Epidermal melanocyte (primary cell): ENCODE results near the gene STOM.

Experiments used
- DNase-seq: peaks from one replicate; pipeline ENCODE4 v3.0.0; 2011; ENCODE audit warnings: low spot score; ENCODE audit not compliant: insufficient read length

The STOM gene

DNA sequence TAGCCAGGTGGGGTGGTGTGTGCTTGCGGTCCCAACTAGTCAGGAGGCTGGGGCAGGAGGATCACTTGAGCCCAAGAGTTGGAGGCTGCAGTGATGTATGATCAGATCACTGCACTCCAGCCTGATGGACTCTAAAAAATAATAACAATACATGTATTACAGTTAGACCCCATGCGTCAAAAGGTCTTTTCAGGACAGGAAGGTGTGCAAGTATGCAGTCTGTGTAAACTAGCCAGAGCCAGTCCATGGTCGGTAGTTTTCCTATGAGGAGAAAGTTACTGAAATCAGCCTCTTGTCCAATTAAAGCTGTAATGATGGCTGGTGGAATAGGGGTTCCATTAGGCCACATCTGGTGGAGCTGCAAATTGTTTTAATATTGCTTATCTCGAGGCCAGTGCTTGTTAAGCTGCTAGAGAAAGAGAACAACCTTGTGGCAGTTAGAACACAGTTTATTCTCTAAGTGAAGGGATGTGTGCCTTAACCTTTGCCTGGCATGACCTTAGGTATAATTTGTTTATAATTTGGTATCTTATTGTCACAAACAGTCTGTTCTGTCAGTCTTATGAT is 1.5 kb upstream of the STOM start:
- no peak for DNase-seq

DNA sequence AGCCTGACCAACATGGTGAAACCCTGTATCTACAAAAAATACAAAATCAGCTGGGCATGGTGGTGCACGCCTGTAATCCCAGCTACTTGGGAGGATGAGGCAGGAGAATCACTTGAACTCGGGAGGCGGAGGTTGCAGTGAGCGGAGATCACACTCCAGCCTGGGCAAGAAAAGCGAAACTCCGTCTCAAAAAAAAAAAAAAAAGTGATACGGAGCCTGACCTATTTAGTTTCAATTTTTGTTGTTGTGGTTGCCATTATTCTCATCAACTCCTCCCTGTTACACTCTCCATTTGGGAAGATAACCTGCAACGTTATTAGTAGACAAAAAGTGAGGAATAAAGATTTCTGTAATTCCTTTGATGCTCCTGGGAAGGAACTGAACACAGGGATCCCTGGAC is 1.3 kb downstream of the STOM start:
- DNase-seq, result no peak

DNA sequence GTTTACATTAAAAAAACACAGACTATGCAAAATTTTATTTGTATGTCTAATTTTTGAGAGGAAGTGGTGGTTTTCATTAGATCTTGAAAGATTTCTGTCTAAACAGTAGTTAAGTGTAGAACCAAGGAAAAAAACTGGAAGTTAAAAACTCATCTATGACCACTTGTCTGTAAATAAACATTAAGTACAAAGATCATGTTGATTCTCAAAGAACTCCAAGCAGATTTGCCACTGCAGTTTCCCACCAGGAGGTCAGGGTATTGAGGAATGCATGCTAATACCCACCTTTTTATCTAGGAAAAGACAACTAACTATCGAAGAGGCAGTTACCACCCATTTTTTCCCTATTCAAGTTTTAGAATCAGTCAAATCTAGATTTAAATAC is 1.9 kb downstream of the STOM start:
- no peak for DNase-seq

DNA sequence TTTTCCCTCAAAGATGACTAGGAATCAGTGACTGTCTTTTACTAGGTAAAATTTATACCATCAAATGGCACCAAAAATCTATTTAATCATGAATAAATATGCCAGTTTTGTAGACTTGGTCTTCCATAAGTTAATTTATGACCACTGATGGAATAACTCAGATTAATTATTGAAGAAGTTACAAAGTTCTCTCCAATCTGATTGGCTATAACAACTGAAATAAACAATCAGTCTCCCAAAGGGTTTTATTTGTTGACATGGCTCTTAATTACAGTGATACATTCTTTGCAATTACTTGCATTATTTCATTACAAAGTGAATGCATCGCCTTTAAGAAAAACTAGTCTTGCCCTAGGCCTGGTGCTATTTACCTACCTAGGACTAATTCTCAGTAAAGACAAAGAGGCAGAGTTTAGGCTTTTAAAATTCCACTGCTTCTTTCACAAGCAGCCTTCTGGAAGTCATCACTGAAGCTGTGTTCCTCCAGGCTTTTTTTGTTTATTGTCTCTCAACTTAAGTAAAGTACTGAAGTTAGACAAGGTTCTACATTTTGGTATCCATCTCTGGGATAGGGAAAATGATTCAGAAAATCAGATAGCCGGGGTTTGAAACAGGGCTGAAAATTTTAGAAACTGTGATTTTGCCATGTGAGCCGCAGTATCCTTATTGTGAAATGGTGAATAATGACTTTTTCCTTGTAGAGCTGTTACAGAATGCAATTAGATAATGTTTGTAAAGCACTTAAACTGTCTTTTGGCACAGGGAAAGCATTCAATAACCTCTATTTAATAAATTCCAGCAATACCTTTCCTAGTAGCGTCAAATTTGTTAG is 2.5 kb downstream of the STOM start:
- DNase-seq, result no peak

DNA sequence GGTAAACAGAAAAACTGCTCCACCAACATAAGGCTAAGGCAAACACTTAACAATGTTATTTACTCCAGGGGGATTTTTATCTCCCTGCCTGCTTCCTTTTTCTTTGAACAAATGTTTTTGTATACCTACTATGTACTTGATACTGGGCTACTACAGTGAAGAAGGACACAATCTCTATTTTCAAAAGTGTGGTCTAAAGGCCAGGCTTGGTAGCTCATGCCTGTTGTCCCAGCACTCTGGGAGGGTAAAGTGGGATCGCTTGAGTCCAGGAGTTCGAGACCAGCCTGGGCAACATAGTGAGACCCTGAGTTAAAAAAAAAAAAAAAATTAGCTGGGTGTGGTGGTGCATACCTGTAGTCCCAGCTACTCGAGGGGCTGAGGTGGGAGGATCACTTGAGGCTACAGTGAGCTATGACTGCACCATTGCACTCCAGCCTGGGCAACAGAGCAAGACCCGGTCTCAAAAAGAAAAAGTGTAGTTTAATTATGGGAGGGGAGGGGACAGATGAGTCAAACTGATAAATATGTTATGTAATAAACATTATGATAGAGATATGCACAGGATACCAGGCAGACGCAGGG is 3.3 kb downstream of the STOM start:
- no peak for DNase-seq

DNA sequence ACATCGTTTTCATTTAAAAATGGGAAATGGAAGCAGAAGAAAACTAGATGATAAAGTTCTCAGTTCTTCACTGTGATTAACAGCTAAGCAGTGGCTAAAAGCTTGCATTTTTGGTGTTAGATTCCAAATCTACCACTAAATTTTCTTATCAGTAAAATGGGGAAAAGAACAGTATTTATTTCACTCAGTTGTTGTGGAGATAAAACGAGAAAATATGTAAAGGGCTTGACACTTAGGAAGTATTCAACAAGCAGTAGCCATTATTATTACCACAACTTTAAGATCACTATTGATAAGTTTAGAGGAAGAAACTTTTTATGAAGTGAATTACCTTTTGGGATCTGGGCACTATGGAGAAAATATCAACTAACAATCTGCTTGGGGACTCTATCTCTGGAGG is 4.5 kb downstream of the STOM start:
- no peak for DNase-seq

DNA sequence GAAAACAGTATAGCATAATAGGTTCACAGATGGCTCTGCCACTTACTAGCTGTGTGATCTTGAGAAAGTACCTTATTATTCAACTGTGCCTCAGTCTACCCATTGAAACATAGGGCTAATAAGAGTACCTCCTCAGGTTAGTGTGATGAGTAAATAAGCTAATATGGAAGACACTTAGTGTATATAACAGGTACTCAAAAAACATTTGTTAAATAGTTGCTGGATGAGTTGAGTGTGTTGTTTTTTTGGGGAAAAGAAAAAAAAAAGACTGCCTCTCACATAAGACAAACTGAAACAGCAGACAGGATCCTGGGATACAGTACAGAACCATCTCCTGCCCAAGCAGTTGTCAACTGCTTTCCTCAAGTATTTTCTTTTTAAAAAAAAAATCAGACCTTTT is 5.2 kb downstream of the STOM start:
- no peak for DNase-seq

DNA sequence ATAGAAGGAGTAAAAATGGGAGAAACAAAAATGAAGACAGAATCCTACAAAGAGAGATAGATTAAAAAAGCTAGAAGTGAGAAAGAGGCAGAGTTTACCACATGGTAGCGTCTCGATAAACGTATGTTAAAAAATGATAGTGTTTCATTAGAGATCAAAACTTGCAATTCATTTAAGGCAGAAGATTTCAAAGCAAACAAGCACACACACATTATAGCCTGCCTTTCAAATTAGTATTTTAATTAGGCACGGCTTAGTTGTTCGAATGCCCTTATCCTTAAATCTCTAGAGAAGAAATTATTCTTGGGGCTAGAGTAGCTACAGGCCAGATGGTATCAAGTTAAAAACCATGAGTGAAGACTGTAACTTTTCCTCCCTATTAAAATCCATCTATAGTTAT is 6.0 kb downstream of the STOM start:
- DNase-seq, result no peak

DNA sequence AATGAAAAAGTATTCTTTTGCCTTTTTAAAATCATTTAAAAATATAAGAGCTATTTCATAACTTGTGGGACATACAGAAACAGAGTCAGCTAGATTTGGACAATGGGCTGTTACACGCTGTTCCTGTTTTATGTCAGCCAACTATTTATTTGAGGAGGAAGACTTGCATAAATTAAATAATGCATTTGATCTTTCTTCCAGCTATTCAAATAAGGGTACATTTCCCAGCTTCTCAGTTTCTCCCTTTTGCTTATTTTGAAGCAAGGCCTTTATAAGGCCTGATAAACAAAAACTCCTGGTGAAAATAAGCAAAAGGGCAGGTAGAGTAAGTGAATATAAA is 6.5 kb downstream of the STOM start:
- DNase-seq, result no peak

DNA sequence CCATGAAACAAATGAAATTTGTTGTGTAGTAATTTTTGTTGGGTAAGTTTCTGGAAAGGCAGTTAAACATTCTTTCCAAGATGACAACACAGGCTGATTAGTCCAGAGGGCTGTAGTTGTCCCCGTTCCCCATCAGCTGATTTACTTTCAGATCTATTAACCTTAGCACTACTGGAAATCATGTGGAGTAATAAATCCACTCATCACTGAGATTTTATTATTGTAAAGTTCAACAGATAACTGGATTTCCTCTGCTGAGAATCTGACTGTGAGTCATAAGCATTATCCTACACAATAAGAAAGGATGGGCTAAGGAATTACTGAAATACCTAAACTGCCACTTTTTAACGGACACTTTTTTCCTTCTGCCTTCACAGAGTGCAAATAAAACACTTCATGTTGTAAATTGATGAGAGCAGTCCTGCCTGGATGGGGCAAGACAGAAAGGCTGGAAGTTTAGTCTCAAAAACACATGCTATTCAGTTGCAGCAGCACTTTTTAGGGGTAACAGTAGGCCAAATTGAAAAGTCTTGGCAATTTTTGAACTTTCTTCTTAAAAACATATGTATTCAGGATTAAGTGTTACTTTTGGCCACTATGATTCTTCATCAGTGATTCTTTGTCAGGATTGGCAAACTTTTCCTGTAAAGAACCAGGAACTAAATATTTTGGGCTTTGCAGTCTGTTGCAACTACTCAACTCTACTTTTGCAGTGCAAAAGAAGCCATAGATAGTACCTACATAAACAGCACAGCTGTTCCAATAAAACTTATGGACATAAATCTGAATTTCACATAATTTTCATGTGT is 7.0 kb downstream of the STOM start:
- no peak for DNase-seq

DNA sequence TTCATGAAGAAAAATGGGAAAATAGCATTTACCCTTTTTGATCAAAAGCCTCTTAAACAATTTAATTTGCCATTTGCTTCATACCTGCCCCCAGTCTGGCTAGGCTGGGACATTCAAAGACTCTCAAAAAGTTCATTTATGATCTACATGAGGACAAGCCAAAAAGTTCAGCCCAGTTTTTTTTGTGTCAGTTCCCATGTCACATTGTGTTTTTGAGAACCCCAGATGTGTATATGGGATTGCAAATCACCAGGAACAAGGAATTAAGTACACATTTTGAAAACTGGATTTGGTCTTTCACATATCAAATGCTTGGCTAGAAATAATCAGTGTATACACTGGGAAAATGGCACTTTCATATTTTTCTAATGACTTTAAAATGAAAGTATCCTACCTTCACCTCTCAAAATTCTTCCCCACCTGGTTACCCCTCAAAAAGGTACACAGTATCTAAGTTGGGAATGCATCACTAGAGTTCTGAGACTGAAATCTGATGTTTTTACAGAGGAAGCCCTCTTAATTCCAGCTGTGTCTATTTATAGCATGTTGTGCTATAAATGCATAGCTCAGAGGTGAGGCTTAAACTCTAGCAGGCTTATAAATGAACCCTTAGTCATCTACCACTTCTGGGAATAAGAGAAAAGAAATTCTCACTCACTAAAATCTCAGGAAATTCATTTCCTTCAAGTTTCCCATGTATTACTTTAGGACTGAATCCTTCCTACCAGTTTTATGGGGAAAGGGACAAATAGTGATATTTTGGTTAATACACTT is 9.3 kb downstream of the STOM start:
- DNase-seq, result no peak

DNA sequence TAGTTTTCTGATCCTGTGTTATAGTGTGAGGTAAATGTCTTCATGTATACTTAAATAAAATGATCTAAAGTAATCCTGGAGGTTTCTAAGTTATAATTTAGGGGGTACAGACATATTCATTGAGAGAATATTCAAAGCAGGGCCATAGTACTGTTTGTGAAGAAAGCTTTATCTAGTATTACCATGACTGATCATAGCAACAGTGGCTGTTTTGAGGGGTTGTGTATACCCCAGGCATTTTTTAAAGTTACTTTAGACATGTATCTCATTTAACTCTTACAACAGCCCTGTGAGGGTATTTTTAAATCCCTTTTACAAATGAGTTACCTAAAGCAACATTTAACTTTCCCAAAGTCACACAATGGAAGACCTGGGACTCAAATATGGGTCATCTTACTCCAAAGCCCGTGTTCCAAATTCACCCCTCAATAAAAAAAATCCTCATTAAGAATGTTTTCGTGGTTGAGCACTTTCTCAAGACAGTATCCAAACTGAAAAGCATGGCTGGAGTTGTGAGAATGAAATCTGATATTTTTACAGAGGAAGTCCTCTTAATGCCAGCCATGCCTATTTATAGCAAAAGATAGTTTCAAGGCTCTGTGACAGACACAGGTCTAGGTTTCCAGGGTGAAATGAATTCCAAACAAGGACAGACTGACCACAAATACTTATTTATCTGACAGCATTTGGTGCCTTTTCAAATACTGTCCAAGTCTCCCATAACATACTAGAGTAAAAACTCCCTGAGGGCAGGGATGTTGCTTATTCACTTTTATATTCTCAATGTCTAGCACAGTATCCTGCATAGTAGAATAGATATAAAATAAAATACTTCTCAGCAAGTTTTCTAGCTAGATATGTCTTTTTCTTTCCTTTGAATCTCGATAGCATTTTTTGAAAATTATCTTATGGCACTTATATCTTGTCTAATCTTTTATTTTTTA is 10.4 kb downstream of the STOM start:
- no peak for DNase-seq

DNA sequence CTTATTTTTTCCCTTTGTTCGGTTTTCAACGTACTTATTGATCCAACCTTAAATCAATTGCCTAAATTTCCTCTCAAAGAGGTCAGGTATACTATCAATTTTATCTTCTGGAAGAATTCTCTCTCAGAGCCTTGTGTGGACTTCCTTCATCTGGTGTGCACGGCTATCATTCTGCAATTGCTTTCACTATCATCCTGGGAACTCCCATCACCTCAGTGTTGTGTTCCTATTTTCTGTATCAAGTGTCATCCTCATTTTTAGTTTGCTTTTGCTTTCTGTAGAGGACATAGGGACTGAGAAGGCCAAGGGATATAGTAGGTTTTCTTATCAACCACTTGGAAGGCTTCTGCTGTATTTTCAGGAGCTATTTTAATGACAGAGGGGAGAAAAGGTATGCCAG is 11.3 kb downstream of the STOM start:
- DNase-seq, result no peak

DNA sequence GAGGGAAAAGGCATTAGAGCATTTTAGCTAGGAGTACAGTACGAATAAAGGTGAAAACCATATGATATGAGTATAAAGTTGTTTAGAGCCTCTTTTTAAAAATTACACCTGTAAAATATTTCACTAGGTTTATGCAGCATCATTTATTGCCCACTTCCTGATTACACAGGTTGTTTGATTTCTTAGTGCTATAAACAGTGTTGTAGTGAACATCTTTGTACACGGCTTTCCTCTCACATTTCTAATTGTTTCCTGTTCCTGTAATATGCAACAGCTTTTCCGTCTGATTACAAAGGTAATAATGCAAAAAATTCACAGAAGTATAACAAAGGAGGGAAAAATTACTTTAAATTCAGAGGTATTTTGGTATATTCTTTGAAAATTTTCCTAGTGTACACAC is 13.0 kb downstream of the STOM start:
- DNase-seq, result no peak

DNA sequence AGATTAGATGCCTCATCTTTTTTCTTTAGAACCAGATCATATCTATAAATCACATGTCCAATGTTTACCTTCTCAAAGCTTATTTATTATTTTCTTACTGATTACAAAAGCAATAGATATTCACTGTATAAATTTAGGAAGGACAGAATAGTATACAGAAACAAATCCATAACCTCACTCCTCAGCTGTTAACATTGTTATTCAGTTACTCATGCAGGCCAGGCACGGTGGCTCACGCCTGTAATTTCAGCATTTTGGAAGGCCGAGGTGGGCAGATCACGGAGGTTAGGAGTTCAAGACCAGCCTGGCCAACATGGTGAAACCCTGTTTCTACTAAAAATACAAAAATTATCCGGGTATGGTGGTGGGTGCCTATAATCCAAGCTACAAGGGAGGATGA is 15.3 kb downstream of the STOM start:
- no peak for DNase-seq

DNA sequence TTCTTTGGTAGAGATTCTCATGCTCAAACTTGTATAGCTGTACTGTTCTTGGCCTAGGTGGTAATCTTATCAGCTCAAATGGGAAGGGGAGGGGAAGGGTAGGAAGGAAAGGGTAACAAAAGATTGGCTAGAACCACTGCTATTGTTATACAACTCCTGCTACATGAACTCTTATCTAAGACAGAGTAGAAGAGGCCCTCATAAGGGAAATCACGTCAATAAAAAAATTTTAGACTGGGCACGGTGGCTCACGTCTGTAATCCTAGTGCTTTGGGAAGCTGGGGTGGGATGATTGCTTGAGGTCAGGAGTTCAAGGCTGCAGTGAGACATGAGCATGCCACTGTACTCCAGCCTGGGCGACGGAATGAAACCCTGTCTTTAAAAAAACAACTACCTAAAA is 15.9 kb downstream of the STOM start:
- no peak for DNase-seq

DNA sequence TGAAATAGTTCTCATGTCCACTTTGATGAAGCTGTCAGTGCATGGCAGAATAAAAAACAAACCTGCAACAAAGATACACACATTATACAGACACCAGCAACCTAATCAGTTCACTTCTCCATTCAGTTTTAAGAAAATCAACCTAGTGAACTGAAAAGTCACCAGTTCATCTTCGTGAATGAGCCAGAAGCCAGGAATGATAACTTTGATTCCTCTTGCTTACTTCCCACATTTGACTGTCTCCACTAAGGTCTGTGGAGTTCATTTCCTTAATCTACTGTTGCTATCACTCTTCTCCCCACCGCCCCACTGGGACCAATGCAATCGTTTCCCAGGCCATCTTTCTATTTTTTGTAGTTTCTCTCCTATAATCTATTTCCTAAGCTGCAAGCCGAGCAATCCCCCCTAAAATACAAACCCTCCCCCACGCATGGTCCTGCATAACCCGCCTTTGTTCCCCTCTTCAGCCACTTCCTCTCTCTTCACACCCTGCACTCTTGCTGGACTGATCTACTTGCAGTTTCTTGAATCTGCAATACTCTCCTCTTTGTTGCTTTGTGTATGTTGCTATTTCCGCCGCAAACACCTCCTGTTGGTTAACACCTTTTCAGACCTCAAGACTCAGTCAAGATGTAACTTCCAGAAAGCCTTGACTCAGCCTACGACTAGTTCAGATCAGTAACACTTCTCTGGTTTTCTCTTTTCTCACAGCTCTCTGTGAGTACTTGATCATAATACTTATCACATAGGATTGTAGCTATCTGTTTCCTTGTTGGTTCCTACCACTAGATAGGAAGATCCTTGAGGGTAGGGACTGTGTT is 16.6 kb downstream of the STOM start:
- no peak for DNase-seq

DNA sequence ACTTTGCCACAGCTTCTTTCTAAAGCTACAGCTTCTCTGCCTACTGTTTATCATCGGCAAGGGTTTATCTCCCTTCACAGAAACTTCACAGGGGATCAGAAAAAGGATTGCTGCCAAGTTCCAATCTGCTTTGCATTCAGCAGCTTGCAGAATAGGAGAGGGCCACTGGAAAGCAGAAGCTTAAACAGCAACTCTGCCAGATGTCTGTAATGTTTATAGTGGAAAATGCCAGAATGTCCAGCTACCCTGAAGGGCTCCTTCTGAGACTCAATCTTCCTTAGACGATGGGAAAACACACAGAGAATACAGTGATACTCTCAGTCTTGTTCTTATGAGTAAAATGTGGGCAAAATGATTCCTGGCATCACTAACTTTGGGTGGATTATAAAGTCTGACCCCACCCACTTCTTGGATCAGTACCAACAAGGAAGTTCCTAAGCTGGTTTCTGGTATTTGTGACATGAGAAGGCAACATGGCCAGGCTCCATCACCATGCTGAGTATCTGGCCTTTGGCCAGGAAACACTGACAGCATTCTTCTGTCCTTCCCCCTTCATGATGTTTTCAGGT is 19.0 kb downstream of the STOM start:
- no peak for DNase-seq

DNA sequence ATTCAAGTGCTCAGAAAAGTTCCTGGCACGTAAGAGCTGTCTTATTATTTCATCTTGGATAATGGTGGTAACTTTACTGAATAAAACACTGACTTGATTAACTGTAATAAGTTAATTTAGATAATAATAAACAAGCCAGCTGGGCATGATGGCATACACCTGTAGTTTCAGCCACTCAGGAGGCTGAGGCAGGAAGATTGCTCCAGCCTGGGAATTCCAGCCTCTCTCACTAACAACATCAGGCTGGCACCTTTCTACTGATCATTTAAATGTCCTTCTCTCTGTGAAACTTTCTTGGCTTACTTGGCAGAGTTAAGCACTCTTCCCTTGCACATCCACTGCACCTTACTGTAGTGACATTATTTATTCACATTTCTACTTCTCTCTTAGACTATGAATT is 20.0 kb downstream of the STOM start:
- DNase-seq, result no peak
